ENCODE measurements around the gene ZNF462.

The ZNF462 gene

GRCh38 chr9:106868565-106868964, 5.6 kb downstream of the ZNF462 start:
- POLR2A ChIA-PET, result no interaction called here
- no peak for DNase-seq (ENCODE audit: low read depth, low spot score)
- H3K4me3 ChIP-seq (ENCODE audit: low read depth, low read length), result no peak overlapping the region
- CTCF ChIA-PET, result no interaction called here
- no peak for TF ChIP-seq CTCF (IDR thresholded peaks at IDR 0.05; ENCODE audit: insufficient read depth, low read length, missing control alignments)

- DNase-seq (ENCODE audit: low read depth, low spot score), result no peak
- CTCF ChIA-PET, result no interaction called here
- POLR2A ChIA-PET, result no interaction called here
- no peak overlapping the region for H3K4me3 ChIP-seq (ENCODE audit: low read depth, low read length)
- TF ChIP-seq CTCF (IDR thresholded peaks at IDR 0.05; ENCODE audit: insufficient read depth, low read length, missing control alignments), result no peak
Measured at GRCh38 chr9:106869028-106869427, 6.1 kb downstream of the ZNF462 start.

GRCh38 chr9:106869458-106869857, 6.5 kb downstream of the ZNF462 start:
- CTCF ChIA-PET, result no interaction called here
- TF ChIP-seq CTCF (IDR thresholded peaks at IDR 0.05; ENCODE audit: insufficient read depth, low read length, missing control alignments), result no peak
- POLR2A ChIA-PET, result no interaction called here
- H3K4me3 ChIP-seq (ENCODE audit: low read depth, low read length), result no peak overlapping the region
- no peak for DNase-seq (ENCODE audit: low read depth, low spot score)

GRCh38 chr9:106872641-106873040, 9.7 kb downstream of the ZNF462 start:
- TF ChIP-seq CTCF (IDR thresholded peaks at IDR 0.05; ENCODE audit: insufficient read depth, low read length, missing control alignments), result no peak
- ChIA-PET CTCF (no interaction called here), POLR2A (no interaction called here)
- no peak overlapping the region for H3K4me3 ChIP-seq (ENCODE audit: low read depth, low read length)
- DNase-seq (ENCODE audit: low read depth, low spot score), result no peak

GRCh38 chr9:106874031-106874430, 11.1 kb downstream of the ZNF462 start:
- no peak for DNase-seq (ENCODE audit: low read depth, low spot score)
- H3K4me3 ChIP-seq (ENCODE audit: low read depth, low read length), result no peak overlapping the region
- no peak for TF ChIP-seq CTCF (IDR thresholded peaks at IDR 0.05; ENCODE audit: insufficient read depth, low read length, missing control alignments)
- ChIA-PET POLR2A (no interaction called here), CTCF (no interaction called here)

- ChIA-PET POLR2A (no interaction called here), CTCF (no interaction called here)
- no peak for TF ChIP-seq CTCF (IDR thresholded peaks at IDR 0.05; ENCODE audit: insufficient read depth, low read length, missing control alignments)
- no peak overlapping the region for H3K4me3 ChIP-seq (ENCODE audit: low read depth, low read length)
- no peak for DNase-seq (ENCODE audit: low read depth, low spot score)
Measured at GRCh38 chr9:106874652-106875051, 11.7 kb downstream of the ZNF462 start.
